Astrocyte (in vitro differentiated cells and primary cell): ENCODE data around the gene BCAS1. TPM values are rescaled to one million over a fixed set of nuclear protein-coding genes. Genes with fewer than 3 reads are reported as not detected.

ENCODE experiments used
- DNase-seq: peaks from one replicate; pipeline ENCODE4 v3.0.0-alpha.2; 2010; ENCODE audit warnings: low read depth
- FAIRE-seq: peaks from 2 replicates; lab custom pipeline; 2011; peaks lifted over from hg19 to GRCh38; lab: Jason Lieb, UNC
- H2AFZ ChIP-seq: 2 replicates; pipeline ENCODE4 v1.6.0; 2012; ENCODE audit warnings: low read depth, low read length, inconsistent platforms
- H3K27ac ChIP-seq: 2 replicates; pipeline ENCODE4 v1.5.1; 2011; ENCODE audit warnings: low read depth, low read length, inconsistent platforms
- H3K27me3 ChIP-seq: 2 replicates; pipeline ENCODE4 v1.6.0; 2011; ENCODE audit warnings: low read length, inconsistent platforms; ENCODE audit not compliant: insufficient read depth
- H3K36me3 ChIP-seq: 2 replicates; pipeline ENCODE4 v1.5.1; 2011; ENCODE audit warnings: low read length, inconsistent platforms; ENCODE audit not compliant: insufficient read depth
- H3K4me1 ChIP-seq: 2 replicates; pipeline ENCODE4 v1.5.1; 2011; ENCODE audit warnings: low read length, inconsistent platforms; ENCODE audit not compliant: insufficient read depth
- H3K4me2 ChIP-seq: 2 replicates; pipeline ENCODE4 v1.6.0; 2012; ENCODE audit warnings: low read length, inconsistent platforms
- H3K4me3 ChIP-seq: 2 replicates; pipeline ENCODE4 v1.5.1; 2011; ENCODE audit warnings: low read depth, mild to moderate bottlenecking, low read length, inconsistent platforms; ENCODE audit not compliant: insufficient read depth
- H3K79me2 ChIP-seq: 2 replicates; pipeline ENCODE4 v1.6.0; 2012; ENCODE audit warnings: mild to moderate bottlenecking, low read length, inconsistent platforms; ENCODE audit not compliant: insufficient read depth
- H3K9ac ChIP-seq: 2 replicates; pipeline ENCODE4 v1.6.0; 2012; ENCODE audit warnings: mild to moderate bottlenecking, low read length, inconsistent platforms
- H3K9me3 ChIP-seq: 2 replicates; pipeline ENCODE4 v1.5.1; 2012; ENCODE audit warnings: low read depth, mild to moderate bottlenecking, low read length, inconsistent platforms; ENCODE audit not compliant: insufficient read depth
- H4K20me1 ChIP-seq: 2 replicates; pipeline ENCODE4 v1.6.0; 2012; ENCODE audit warnings: low read length, inconsistent platforms; ENCODE audit not compliant: insufficient read depth
- H3K27ac Mint-ChIP-seq: one replicate; pipeline ENCODE4 v1.8.0; 2021; ENCODE audit warnings: mild to moderate bottlenecking, mixed read lengths; ENCODE audit not compliant: unreplicated experiment
- H3K27me3 Mint-ChIP-seq: one replicate; pipeline ENCODE4 v1.8.0; 2021; ENCODE audit warnings: low read depth, mixed read lengths; ENCODE audit not compliant: unreplicated experiment
- H3K36me3 Mint-ChIP-seq: one replicate; pipeline ENCODE4 v1.8.0; 2021; ENCODE audit warnings: low read depth, mixed read lengths; ENCODE audit not compliant: unreplicated experiment
- H3K4me1 Mint-ChIP-seq: one replicate; pipeline ENCODE4 v1.8.0; 2021; ENCODE audit warnings: low read depth, mixed read lengths; ENCODE audit not compliant: unreplicated experiment
- H3K4me3 Mint-ChIP-seq: one replicate; pipeline ENCODE4 v1.8.0; 2021; ENCODE audit warnings: mild to moderate bottlenecking, moderate library complexity, mixed read lengths; ENCODE audit not compliant: unreplicated experiment
- H3K9me3 Mint-ChIP-seq: one replicate; pipeline ENCODE4 v1.8.0; 2021; ENCODE audit warnings: mild to moderate bottlenecking, mixed read lengths; ENCODE audit not compliant: unreplicated experiment
- EZH2 ChIP-seq: IDR thresholded peaks from 2 replicates; pipeline ENCODE4 v1.6.1; 2012; ENCODE audit warnings: mild to moderate bottlenecking, low read length, inconsistent platforms; ENCODE audit not compliant: insufficient read depth
- total RNA-seq: library from RNA; stranded (reverse); gene quantifications from 2 replicates; pipeline ENCODE4 v1.2.1, GENCODE V29; 2021
- TF ChIP-seq, protein P1 (sequence below): IDR thresholded peaks from 2 replicates; pipeline ENCODE4 v1.5.1; 2011; ENCODE audit warnings: low read depth, mild to moderate bottlenecking, inconsistent platforms, low read length, moderate library complexity; ENCODE audit not compliant: insufficient read depth

The BCAS1 gene
- total RNA-seq, 1 donor from 2014 or later = not detected

DNA sequence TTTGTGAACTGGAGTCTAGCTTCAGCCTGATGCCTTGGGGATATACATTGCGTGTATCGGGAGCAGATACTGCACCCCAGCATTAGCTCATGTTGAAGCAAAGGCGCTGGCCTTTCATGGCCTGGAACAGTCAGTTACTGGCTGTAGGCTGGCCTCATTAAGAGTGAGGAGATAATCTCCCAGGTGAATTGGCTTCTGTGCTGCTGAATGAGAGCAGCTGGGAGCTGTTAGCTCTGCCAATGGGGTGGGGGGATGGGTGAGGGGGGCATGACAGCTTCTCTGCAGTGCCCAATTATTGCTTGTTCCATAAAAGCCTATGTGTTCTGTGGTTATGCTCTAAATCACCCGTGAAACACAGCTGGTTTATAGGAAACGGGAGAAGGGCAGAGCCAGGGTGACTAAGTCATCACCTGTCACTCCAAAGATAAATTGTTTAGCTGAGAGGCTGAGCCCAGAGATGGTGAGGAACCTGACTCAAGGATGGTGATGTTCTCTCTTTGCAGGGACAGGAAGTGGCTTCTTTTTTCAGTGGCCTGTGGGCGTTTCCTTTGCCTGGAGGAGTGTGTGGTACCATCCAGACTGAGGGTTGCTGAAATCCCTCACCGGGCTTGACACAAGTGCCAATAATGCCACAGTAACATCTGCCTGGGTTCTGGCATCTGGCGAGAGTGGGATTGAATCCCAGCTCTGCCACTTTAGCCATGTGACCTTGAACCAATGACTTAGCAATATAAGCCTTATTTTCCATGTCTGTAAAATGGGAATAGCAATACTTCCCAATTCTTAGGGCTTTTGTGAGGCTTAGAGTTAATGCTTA, 170.8 kb downstream of the BCAS1 start:
- Histone ChIP-seq H2AFZ (peak overlapping the region; percentile 2), H3K27ac (peak overlapping the region; percentile 95)
- no peaks in the 10 kb centered on the region for H3K9me3 Mint-ChIP-seq

DNA sequence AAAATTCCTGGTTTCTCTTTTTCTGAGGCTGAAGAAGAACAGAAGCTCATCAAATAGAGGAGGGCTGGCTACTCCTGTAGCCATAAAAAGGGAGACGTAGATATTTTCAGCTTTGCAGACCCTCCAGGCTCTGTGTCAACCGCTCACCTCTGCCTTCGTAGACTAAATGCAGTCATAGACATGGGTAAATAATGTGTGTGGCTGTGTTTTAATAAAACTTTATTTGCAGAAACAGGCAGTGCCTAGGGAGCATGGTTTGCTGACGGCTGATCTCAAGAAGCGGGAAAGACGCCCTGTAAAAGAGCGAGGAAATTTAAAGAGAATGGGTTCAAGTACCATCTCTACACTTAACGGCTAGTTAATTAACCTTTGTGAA, 171.8 kb downstream of the BCAS1 start:
- TF ChIP-seq, protein P1, sequence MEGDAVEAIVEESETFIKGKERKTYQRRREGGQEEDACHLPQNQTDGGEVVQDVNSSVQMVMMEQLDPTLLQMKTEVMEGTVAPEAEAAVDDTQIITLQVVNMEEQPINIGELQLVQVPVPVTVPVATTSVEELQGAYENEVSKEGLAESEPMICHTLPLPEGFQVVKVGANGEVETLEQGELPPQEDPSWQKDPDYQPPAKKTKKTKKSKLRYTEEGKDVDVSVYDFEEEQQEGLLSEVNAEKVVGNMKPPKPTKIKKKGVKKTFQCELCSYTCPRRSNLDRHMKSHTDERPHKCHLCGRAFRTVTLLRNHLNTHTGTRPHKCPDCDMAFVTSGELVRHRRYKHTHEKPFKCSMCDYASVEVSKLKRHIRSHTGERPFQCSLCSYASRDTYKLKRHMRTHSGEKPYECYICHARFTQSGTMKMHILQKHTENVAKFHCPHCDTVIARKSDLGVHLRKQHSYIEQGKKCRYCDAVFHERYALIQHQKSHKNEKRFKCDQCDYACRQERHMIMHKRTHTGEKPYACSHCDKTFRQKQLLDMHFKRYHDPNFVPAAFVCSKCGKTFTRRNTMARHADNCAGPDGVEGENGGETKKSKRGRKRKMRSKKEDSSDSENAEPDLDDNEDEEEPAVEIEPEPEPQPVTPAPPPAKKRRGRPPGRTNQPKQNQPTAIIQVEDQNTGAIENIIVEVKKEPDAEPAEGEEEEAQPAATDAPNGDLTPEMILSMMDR = no peak
- no peak for TF ChIP-seq EZH2
- H3K4me3 Mint-ChIP-seq = no peak overlapping the region
- no peak overlapping the region for H3K9ac ChIP-seq
- H3K4me3 ChIP-seq = no peak overlapping the region
- H3K9me3 ChIP-seq = no peaks in the 10 kb centered on the region
- H3K27ac Mint-ChIP-seq = no peak overlapping the region
- peaks cover 34% of the 10 kb centered on the region for H3K4me1 Mint-ChIP-seq
- no peaks in the 10 kb centered on the region for H3K27me3 ChIP-seq
- H4K20me1 ChIP-seq = no peaks in the 10 kb centered on the region
- H2AFZ ChIP-seq = no peak overlapping the region
- no peak overlapping the region for H3K4me2 ChIP-seq
- DNase-seq (no peak), FAIRE-seq (no peak)
- no peak overlapping the region for H3K27ac ChIP-seq
- no peaks in the 10 kb centered on the region for H3K36me3 ChIP-seq
- H3K9me3 Mint-ChIP-seq = no peaks in the 10 kb centered on the region
- H3K27me3 Mint-ChIP-seq = no peaks in the 10 kb centered on the region
- no peaks in the 10 kb centered on the region for H3K79me2 ChIP-seq
- H3K4me1 ChIP-seq = peaks cover 37% of the 10 kb centered on the region
- no peaks in the 10 kb centered on the region for H3K36me3 Mint-ChIP-seq

More for the DNA sequence above, 170.8 kb downstream of the BCAS1 start:
- Histone ChIP-seq H3K4me2 (peak overlapping the region; percentile 71), H3K9me3 (no peaks in the 10 kb centered on the region), H3K9ac (peak overlapping the region; percentile 82), H3K4me3 (no peak overlapping the region), H3K79me2 (no peaks in the 10 kb centered on the region), H3K4me1 (peaks cover 37% of the 10 kb centered on the region), H4K20me1 (no peaks in the 10 kb centered on the region), H3K36me3 (no peaks in the 10 kb centered on the region), H3K27me3 (no peaks in the 10 kb centered on the region)
- peak overlapping the region; percentile 97 for H3K27ac Mint-ChIP-seq
- DNase-seq = peak; percentile 91
- no peak for FAIRE-seq
- no peaks in the 10 kb centered on the region for H3K36me3 Mint-ChIP-seq
- no peak overlapping the region for H3K4me3 Mint-ChIP-seq
- H3K27me3 Mint-ChIP-seq = no peaks in the 10 kb centered on the region
- peaks cover 33% of the 10 kb centered on the region for H3K4me1 Mint-ChIP-seq
- no peak for TF ChIP-seq EZH2
- TF ChIP-seq, protein P1 = no peak

DNA sequence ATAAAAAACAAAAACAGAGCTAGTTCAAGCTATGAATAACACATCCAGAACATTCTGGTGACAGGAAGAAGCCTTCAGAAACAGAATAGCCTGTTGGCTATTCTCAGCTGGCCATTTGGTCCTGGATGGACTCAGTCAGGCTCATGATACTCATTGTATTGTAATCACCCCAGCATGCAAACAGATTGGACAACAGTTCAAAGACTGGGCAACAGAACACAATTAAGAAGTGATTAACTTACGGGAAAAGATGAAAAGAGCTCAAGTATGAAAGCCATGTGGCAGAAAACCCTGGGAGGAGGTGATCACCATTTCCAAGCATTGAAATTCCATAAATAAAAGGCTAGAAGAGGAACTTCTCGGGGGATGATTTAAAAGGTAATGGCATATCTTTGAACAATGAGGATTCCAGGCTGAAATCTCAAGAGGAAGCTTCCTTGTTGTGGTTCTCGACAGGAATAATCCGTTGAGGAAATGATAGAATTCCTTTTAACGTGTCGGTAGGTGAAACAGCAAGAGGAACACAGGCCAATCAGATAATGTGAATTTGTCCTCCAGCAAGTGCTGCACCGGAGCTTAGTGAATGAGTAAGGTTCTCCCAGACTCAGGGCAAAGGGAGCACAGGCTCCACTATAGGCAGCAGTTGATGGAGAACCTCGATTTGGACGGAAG, 172.4 kb downstream of the BCAS1 start:
- no peak overlapping the region for H3K4me3 Mint-ChIP-seq
- no peaks in the 10 kb centered on the region for H3K27me3 Mint-ChIP-seq
- H3K4me1 ChIP-seq = peaks cover 37% of the 10 kb centered on the region
- H3K27ac ChIP-seq = no peak overlapping the region
- no peaks in the 10 kb centered on the region for H3K9me3 ChIP-seq
- H3K79me2 ChIP-seq = no peaks in the 10 kb centered on the region
- H3K27me3 ChIP-seq = no peaks in the 10 kb centered on the region
- H3K4me2 ChIP-seq = no peak overlapping the region
- peak overlapping the region; percentile 29 for H2AFZ ChIP-seq
- no peaks in the 10 kb centered on the region for H3K9me3 Mint-ChIP-seq
- H4K20me1 ChIP-seq = no peaks in the 10 kb centered on the region
- no peak overlapping the region for H3K4me3 ChIP-seq
- H3K4me1 Mint-ChIP-seq = peaks cover 38% of the 10 kb centered on the region
- no peaks in the 10 kb centered on the region for H3K36me3 Mint-ChIP-seq
- no peak overlapping the region for H3K9ac ChIP-seq
- DNase-seq (no peak), FAIRE-seq (no peak)
- TF ChIP-seq, protein P1 = no peak
- no peak for TF ChIP-seq EZH2
- no peak overlapping the region for H3K27ac Mint-ChIP-seq
- no peaks in the 10 kb centered on the region for H3K36me3 ChIP-seq
